Thymus (tissue), 11 donors: ENCODE measurements around the gene PITPNC1. TPM values are rescaled to one million over a fixed set of nuclear protein-coding genes. Genes with fewer than 3 reads are reported as not detected.

Experiments used
- DNase-seq, 9 donors: peaks; one replicate each; pipeline ENCODE4 v3.0.0-alpha.2; 2013; ENCODE audit warnings: low spot score in 9 of 9, low read depth in 6 of 9, missing footprints in 1 of 9
- H3K27ac ChIP-seq, 2 donors: one replicate each; pipeline ENCODE4 v1.5.1; 2013; ENCODE audit warnings: control low read depth in 1 of 2, low read depth in 1 of 2, low read length in 1 of 2, mild to moderate bottlenecking in 1 of 2, moderate library complexity in 1 of 2
- H3K27me3 ChIP-seq, 2 donors: one replicate each; pipeline ENCODE4 v1.5.1; 2013; ENCODE audit warnings: low read length in 1 of 2; ENCODE audit not compliant: control insufficient read depth in 2 of 2, insufficient read depth in 1 of 2
- H3K36me3 ChIP-seq, 2 donors: one replicate each; pipeline ENCODE4 v1.5.1; 2013; ENCODE audit warnings: low read length in 1 of 2, mild to moderate bottlenecking in 1 of 2, moderate library complexity in 1 of 2; ENCODE audit not compliant: control insufficient read depth in 2 of 2, insufficient read depth in 2 of 2
- H3K4me1 ChIP-seq, 2 donors: one replicate each; pipeline ENCODE4 v1.5.1; 2013; ENCODE audit warnings: low read length in 2 of 2; ENCODE audit not compliant: control insufficient read depth in 2 of 2, insufficient read depth in 2 of 2
- H3K4me3 ChIP-seq, 2 donors: one replicate each; pipeline ENCODE4 v1.5.1; 2013; ENCODE audit warnings: low read length in 2 of 2, control low read depth in 1 of 2, mild to moderate bottlenecking in 1 of 2
- H3K9me3 ChIP-seq, 2 donors: one replicate each; pipeline ENCODE4 v1.5.1; 2013; ENCODE audit warnings: low read length in 1 of 2, mild to moderate bottlenecking in 1 of 2; ENCODE audit not compliant: control insufficient read depth in 2 of 2, insufficient read depth in 1 of 2
- WGBS: extraction: QIAGEN DNeasy Blood & Tissue Kit; methylation state at CpG from one replicate; pipeline ENCODE4 v1.1.7; 2013; 5-methylcytosine and 5-hydroxymethylcytosine counted together
- polyA plus RNA-seq: library from polyadenylated mRNA; stranded (reverse); fragments of 200-250 nt; gene quantifications from one replicate; pipeline ENCODE4 v1.2.3, GENCODE V29; 2013
- total RNA-seq: library from RNA; stranded (reverse); fragments of 120-200 nt; gene quantifications from one replicate; pipeline ENCODE4 v1.2.4, GENCODE V29; 2013
- donor health status: healthy.

The PITPNC1 gene
- total and polyA plus RNA-seq, 2 donors: 26.0 to 27.0 TPM

- H3K9me3 ChIP-seq: peaks cover 3 to 8% of the 10 kb centered on the region in 2 donors
- no peaks in the 10 kb centered on the region for H3K36me3 ChIP-seq
- no peak overlapping the region for H3K27ac ChIP-seq
- H3K4me1 ChIP-seq: no peaks in the 10 kb centered on the region
- no peak overlapping the region for H3K4me3 ChIP-seq
- no peak for DNase-seq
- H3K27me3 ChIP-seq: no peaks in the 10 kb centered on the region
Measured at GRCh38 chr17:67662712-67663111, 285.6 kb downstream of the PITPNC1 start.

GRCh38 chr17:67663457-67663856 is 286.4 kb downstream of the PITPNC1 start:
- H3K36me3 ChIP-seq: no peaks in the 10 kb centered on the region
- H3K27ac ChIP-seq: no peak overlapping the region
- H3K4me3 ChIP-seq: no peak overlapping the region
- H3K9me3 ChIP-seq: peaks cover 0 to 1% of the 10 kb centered on the region in 2 donors
- H3K27me3 ChIP-seq: no peaks in the 10 kb centered on the region
- no peak for DNase-seq
- no peaks in the 10 kb centered on the region for H3K4me1 ChIP-seq
- 98% methylated on average over 9 of the region's 9 CpGs for WGBS

- peaks cover 3 to 4% of the 10 kb centered on the region in 2 donors for H3K36me3 ChIP-seq
- no peak overlapping the region for H3K4me3 ChIP-seq
- WGBS: 96% methylated on average over 4 of the region's 4 CpGs
- H3K9me3 ChIP-seq: no peaks in the 10 kb centered on the region
- no peaks in the 10 kb centered on the region for H3K4me1 ChIP-seq
- H3K27me3 ChIP-seq: no peaks in the 10 kb centered on the region
- no peak for DNase-seq
- no peak overlapping the region for H3K27ac ChIP-seq
Measured at GRCh38 chr17:67666028-67666427, 288.9 kb downstream of the PITPNC1 start.

GRCh38 chr17:67666710-67667109 is 289.6 kb downstream of the PITPNC1 start:
- H3K27ac ChIP-seq: no peak overlapping the region
- H3K9me3 ChIP-seq: no peaks in the 10 kb centered on the region
- no peak for DNase-seq
- no peaks in the 10 kb centered on the region for H3K27me3 ChIP-seq
- 98% methylated on average over 2 of the region's 2 CpGs for WGBS
- no peak overlapping the region for H3K4me3 ChIP-seq
- peaks cover 4 to 7% of the 10 kb centered on the region in 2 donors for H3K36me3 ChIP-seq
- no peaks in the 10 kb centered on the region for H3K4me1 ChIP-seq

GRCh38 chr17:67671493-67671892 is 294.4 kb downstream of the PITPNC1 start:
- Histone ChIP-seq H3K4me3 (no peak overlapping the region), H3K27ac (no peak overlapping the region), H3K27me3 (no peaks in the 10 kb centered on the region), H3K36me3 (peaks cover 4 to 8% of the 10 kb centered on the region in 2 donors), H3K4me1 (no peaks in the 10 kb centered on the region), H3K9me3 (no peaks in the 10 kb centered on the region)
- 95% methylated on average over 3 of the region's 3 CpGs for WGBS
- DNase-seq: no peak

GRCh38 chr17:67672592-67673335 is 295.7 kb downstream of the PITPNC1 start:
- Histone ChIP-seq H3K9me3 (no peaks in the 10 kb centered on the region), H3K27me3 (no peaks in the 10 kb centered on the region), H3K27ac (no peak overlapping the region), H3K4me3 (no peak overlapping the region), H3K36me3 (peaks cover 4 to 8% of the 10 kb centered on the region in 2 donors), H3K4me1 (no peaks in the 10 kb centered on the region)
- 97% methylated on average over 10 of the region's 10 CpGs for WGBS
- DNase-seq: no peak

GRCh38 chr17:67675481-67675880 is 298.4 kb downstream of the PITPNC1 start:
- no peaks in the 10 kb centered on the region for H3K4me1 ChIP-seq
- no peaks in the 10 kb centered on the region for H3K9me3 ChIP-seq
- 95% methylated on average over 4 of the region's 4 CpGs for WGBS
- H3K27ac ChIP-seq: no peak overlapping the region
- no peaks in the 10 kb centered on the region for H3K27me3 ChIP-seq
- H3K4me3 ChIP-seq: no peak overlapping the region
- H3K36me3 ChIP-seq: peaks cover 0 to 5% of the 10 kb centered on the region in 2 donors
- DNase-seq: no peak

- no peaks in the 10 kb centered on the region for H3K4me1 ChIP-seq
- no peaks in the 10 kb centered on the region for H3K9me3 ChIP-seq
- no peak overlapping the region for H3K27ac ChIP-seq
- 88% methylated on average over 4 of the region's 4 CpGs for WGBS
- no peaks in the 10 kb centered on the region for H3K27me3 ChIP-seq
- no peak overlapping the region for H3K4me3 ChIP-seq
- H3K36me3 ChIP-seq: peaks cover 0 to 5% of the 10 kb centered on the region in 2 donors
- no peak for DNase-seq
Measured at GRCh38 chr17:67676305-67676704, 299.2 kb downstream of the PITPNC1 start.

GRCh38 chr17:67678414-67678813 is 301.3 kb downstream of the PITPNC1 start:
- H3K36me3 ChIP-seq: no peaks in the 10 kb centered on the region
- no peak overlapping the region for H3K27ac ChIP-seq
- over 99% methylated on average over 2 of the region's 2 CpGs for WGBS
- H3K9me3 ChIP-seq: no peaks in the 10 kb centered on the region
- no peaks in the 10 kb centered on the region for H3K27me3 ChIP-seq
- DNase-seq: no peak
- H3K4me1 ChIP-seq: no peaks in the 10 kb centered on the region
- no peak overlapping the region for H3K4me3 ChIP-seq
